Gastrocnemius medialis (tissue), 4 donors: ENCODE results near the gene PSMD2.

Experiments
- POLR2A ChIP-seq, 2 donors: fragments of 450-650 bp; IDR thresholded peaks; one replicate each; pipeline ENCODE4 v1.6.1; 2017; ENCODE audit warnings: antibody characterized with exemption in 2 of 2, mild to moderate bottlenecking in 2 of 2, moderate library complexity in 2 of 2
- TF ChIP-seq, protein P1 (sequence below), 5 experiments: fragments of 450-650 bp in 3 of 5; fragments of 200-600 bp in 2 of 5; sonication (generic) in 2 of 5; IDR thresholded peaks in 4 of 5; conservative IDR thresholded peaks in 1 of 5; 1 replicate in 4 of 5; 2 replicates in 1 of 5; pipeline ENCODE4 v1.5.1; 2016 to 2019; ENCODE audit warnings: antibody characterized with exemption in 5 of 5, mild to moderate bottlenecking in 3 of 5, moderate library complexity in 3 of 5

DNA sequence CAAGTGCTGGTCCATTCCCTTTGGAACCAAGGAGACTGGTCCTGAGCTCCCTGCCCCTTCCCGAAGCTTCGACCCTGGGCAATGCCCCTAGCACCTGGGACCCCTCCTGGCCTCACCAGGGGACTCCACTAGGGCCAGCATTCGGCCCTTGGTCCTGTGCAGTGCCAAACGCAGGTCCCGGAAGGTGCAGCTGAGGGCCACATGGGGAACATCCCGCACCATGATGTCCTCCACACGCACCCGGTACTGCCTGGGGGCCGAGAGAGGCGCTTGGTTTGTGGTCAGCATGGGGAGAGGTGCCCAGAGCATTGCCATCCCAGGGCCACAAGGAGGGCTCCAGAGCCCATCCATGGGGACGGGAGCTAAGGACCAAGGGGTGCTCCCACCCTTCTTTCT, 54.5 kb downstream of the PSMD2 start:
- TF ChIP-seq, protein P1, sequence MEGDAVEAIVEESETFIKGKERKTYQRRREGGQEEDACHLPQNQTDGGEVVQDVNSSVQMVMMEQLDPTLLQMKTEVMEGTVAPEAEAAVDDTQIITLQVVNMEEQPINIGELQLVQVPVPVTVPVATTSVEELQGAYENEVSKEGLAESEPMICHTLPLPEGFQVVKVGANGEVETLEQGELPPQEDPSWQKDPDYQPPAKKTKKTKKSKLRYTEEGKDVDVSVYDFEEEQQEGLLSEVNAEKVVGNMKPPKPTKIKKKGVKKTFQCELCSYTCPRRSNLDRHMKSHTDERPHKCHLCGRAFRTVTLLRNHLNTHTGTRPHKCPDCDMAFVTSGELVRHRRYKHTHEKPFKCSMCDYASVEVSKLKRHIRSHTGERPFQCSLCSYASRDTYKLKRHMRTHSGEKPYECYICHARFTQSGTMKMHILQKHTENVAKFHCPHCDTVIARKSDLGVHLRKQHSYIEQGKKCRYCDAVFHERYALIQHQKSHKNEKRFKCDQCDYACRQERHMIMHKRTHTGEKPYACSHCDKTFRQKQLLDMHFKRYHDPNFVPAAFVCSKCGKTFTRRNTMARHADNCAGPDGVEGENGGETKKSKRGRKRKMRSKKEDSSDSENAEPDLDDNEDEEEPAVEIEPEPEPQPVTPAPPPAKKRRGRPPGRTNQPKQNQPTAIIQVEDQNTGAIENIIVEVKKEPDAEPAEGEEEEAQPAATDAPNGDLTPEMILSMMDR (IDR thresholded peaks at IDR 0.05 in 4 of 5, conservative IDR thresholded peaks at IDR 0.05 in 1 of 5) = no peak
- TF ChIP-seq POLR2A (IDR thresholded peaks at IDR 0.05) = no peak
